GM15510 (cell line): ENCODE measurements around the gene SERPINF2.

Experiments used
- POLR2A ChIP-seq: IDR thresholded peaks from 3 replicates; pipeline ENCODE4 v1.6.1; 2011; ENCODE audit warnings: borderline replicate concordance; ENCODE audit not compliant: insufficient read length; ENCODE audit errors: extremely low read depth

SERPINF2 gene

DNA sequence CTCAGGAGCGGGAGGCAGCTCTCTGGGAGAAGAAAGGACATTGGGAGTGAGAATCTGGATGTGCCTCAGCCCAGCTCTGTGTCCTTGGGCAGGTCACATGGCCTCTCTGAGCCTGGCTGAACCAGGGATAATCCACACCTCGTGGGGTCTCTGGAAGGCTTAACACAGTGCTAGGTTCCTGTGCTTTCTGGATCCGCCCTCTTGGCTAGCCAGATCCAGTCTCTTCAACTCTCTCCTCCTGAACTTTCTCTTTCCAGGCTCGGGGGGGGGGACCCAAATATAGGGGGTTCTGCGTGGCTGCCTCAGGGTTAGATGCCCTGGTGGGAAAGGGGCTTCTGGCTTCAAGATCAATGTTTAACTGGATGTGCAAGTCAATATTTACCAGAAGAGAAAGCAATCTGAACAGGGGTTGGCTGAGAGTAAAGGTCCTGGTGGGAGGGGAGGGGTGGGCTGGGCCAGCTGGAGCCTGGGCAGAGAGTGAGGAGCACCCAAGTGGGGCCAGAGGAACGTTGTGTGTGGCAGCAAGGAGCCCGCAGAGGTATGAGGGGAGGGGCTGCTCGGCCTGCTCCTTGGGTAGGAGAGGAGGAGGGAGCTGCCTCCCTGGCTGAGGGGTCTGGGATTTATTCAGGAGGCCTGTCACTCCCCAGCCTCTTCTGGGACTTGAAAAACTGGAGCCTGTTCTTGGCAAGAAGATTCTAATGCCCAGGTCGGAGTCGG lies at the start of gene SERPINF2:
Gene SERPINF2, plus strand, starts transcription at position 501 of the 717 bp plus-strand sequence. CDS start 2,125 bp downstream, outside the sequence.
- no peak for TF ChIP-seq POLR2A

DNA sequence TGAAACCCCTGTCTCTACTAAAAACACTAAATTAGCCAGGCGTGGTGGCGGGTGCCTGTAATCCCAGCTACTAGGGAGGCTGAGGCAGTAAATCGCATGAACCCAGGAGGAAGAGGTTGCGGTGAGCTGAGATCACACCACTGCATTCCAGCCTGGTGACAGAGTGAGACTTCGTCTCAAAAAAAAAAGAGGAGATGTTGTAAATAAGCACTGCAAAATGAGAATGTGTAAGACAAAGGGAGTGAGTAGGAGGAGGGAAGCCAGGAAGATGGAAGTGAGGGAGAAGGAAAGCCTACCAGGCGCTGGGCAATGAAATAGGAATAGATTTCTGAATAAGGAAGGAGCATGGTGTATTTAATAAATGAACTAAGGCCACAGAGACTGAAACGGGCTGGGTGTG lies 49.3 kb upstream of the SERPINF2 start:
- no peak for TF ChIP-seq POLR2A

DNA sequence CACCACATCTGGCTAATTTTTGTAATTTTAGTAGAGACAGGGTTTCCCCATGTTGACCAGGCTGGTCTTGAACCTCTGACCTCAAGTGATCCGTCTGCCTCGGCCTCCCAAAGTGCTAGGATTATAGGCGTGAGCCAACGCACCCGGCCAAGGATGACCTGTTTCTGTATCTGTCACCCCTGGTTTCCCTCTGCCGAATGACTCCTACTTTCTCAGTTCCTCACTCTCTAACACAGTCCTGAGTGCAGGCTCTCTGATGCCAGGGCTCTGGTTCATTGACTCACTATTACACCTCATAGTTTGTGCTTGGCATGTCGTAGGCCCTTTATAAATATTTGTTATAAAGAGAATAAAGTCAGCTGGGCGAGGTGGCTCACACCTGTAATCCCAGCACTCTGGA lies 47.3 kb upstream of the SERPINF2 start:
- no peak for TF ChIP-seq POLR2A

DNA sequence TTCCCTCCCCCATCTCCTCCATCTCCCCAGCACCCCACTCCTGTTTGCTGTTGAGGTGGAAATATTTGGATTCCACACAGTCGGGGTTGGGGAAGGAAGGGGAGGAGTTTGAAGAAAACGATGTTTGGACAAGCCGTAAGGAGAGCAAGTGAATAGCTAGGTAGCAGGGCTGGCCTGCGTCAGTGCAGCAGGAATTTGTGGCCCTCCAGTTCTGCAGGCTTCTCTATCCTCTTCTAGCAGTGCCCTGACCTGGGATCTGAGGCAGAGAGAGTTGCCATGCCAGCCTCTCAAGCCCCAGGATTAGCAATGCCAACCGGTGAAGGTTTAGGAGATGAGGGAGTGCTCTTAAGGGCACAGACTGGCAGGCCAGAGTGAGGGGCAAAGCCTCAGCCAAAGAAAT lies 45.0 kb upstream of the SERPINF2 start:
- TF ChIP-seq POLR2A: no peak

DNA sequence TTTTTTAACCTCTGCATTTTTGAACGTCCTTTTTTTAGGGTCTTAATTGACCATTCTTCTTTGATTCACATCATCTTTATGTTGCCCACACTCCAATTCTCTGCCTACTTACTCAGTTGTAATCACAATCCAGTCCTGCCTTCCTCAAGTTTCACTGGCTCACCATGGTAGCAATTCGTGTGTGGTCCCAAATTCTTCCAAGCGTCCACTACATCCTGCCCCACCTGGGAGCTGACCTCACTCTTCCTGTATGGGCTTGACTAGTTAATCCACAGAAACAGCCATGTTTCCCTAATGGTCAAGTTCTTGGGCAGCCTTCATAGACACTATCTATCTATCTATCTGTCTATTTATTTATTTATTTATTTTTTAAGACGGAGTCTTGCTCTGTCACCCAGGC lies 39.6 kb upstream of the SERPINF2 start:
- no peak for TF ChIP-seq POLR2A

DNA sequence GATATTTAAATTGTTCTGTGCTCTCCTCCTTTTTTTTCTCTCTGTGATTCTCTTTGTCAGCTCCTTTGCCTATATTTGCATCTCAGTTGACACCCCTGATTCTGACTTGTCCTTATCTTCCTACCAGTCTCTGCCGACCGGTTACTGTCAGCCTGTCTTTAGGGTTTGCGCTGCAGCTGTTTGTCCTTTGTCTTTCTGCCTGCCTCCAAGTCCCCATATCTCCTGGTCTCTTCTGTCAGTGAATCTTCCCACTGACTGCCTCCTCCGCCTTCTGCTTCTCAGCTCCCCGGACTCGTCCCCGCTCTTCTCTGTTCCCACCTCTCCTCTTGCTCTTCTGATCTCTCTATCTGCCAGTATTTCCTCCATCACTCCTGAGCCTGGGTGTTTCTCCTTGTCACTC lies 37.7 kb upstream of the SERPINF2 start:
- TF ChIP-seq POLR2A: no peak

DNA sequence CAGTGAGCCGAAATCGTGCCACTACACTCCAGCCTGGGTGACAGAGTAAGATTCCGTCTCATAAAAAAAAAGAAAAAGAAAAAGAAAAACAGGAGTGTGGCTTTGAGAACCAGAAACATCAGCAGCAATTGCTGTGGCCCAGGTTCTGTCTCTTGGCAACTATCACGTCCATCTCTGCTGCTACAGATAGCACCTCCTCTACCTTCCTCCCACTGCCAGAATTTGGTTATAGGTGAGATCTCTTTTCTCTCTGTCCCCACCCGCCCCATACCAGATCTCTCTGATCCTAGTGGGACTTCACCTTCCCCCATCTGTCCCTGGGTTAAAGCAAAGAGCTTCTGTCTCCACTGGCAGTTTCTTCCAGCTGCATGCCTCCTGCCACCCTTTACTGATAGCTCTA lies 35.6 kb upstream of the SERPINF2 start:
- TF ChIP-seq POLR2A: no peak

DNA sequence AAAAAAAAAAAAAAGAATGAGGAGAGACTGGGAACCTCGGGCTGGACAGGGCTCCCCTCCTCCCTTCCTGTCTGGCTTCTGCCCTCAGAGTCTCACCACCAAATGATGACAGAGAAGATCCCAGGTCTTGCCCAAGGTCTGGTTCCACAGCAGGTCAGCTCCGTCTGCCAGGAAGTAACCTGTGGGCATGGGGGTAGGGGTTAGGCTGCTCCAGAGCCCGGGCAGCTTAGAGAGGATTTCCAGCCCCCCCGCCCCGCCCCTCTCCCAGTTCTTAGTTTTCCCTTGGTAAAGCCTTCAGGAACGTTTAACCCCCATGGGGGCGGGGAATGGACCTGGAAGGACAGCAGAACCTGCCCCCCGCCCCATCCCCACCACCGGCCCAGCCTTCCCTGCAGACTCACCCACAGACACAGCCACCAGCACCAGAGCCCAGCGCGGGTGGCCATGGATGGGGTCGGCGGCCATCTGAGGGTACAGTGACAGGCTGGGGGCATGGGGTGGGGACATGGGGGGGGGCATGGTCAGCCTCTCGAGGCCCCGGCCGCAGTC lies 33.2 kb upstream of the SERPINF2 start:
- TF ChIP-seq POLR2A: no peak

DNA sequence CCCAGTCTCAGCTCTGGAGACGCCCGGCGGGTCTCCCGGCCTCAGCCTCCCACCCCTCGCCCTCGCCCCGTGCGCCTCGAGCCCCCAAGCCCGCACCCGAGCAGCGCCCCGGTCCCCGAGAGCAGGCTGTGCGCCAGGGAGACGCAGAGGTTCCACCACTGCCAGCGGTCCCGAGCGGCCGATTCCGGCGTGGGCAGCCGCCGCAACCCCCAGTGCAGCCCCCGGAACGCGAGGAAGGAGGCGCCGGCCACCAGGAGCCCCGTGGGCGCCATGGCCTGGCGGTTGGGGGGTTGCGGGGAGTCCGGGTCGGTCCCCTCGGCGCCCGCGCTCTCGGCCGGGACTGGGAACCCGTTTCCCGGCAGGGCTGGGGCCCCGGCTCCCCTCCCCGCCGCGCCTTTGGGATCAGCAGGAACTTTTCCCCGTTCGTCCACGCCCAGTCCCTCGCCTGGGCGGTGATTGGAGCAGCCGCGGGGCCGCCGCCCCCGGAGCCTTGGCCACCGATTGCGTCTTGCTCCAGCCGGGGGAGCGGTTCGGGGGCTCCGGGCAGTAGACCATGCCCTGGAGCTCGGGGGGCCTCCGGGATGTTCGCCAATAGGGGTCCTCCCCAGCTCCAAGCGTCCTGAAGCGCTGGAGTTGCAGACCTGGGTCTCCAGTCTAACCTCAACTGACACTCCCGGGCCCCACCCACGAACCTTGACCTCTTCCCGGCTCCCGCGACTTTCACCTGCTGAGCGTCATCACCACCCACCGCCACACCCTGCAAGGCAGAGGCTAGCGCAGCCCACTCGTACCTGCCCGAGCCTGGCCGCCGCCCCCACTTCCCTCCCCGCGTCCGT lies 32.5 kb upstream of the SERPINF2 start, which contains the start of gene TLCD2:
Gene TLCD2, minus strand, starts transcription at position 407 of the 836 bp plus-strand sequence. Its CDS starts 135 bp downstream, at position 272.
- TF ChIP-seq POLR2A: no peak

DNA sequence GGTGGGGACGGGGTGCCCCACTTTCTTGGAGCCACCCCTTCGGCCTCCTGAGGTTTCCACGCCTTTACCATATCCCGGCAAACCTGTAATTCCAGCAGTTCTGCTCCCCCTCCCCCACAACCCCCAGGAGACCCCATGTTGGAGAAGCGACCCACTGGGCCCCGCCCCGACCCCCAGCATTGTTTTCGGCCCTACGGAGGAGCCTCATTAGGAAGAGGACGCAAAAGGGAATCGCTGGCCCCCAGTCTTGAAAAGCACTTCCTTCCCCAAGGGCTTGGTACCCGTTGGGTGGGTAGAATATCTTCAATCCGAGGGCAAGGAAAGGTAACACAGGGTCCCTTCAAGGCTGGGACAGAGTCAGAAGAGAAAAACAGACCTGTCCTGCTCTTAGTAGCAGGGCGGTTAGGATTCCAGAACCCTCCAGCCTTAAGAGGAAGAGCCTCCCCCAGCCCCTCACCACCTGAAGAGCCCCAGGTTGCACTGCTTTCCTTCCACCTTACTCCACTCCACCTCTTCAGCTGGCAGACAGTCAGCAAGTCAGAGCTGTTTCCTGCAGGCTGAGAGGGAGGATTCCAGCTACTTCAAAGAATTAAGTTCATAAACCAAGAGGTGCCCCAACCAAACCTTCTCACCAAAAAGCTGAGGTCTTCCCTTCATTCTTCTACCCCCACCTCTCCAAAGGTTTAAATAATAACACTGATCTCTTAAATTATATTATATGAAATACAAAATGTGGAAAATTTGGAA lies 31.7 kb upstream of the SERPINF2 start:
- no peak for TF ChIP-seq POLR2A

DNA sequence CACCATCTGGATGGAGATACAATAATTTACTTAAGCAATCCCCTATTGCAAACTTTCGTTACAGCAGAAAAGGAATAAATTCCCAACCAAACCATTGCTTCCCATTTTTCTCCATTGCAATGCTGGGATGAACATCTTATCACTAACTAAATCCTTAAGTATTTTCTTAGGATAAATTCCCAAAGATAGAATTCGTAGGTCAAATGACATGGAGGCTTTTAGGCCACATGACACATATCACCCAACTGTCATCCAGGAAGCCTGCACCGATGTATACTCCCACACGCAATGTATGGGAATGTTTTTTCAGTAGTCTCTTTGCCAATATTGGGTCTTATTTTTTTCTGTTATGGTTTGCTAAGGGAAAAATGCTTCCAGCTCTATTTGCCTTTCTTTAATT lies 30.9 kb upstream of the SERPINF2 start:
- no peak for TF ChIP-seq POLR2A

DNA sequence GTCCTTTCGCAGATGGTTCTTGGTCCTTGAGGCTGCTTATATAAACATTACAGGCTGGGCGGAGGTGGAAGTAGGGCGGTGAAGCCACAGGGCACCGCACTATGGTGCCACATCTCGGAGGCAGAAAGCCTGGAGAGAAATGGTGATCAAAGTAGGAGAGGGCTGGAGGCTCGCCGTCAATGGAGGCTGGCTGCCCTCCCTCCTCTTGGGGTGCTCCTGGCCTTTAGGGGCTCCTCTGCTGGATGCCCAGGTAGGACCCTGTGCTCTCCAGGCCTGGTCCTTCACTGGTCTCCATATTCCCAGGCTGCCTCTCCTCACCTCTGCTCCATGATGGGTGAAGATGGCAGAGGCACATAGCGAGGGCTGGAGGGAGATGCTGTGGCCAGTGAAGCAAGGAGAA lies 30.4 kb upstream of the SERPINF2 start:
- TF ChIP-seq POLR2A: no peak

DNA sequence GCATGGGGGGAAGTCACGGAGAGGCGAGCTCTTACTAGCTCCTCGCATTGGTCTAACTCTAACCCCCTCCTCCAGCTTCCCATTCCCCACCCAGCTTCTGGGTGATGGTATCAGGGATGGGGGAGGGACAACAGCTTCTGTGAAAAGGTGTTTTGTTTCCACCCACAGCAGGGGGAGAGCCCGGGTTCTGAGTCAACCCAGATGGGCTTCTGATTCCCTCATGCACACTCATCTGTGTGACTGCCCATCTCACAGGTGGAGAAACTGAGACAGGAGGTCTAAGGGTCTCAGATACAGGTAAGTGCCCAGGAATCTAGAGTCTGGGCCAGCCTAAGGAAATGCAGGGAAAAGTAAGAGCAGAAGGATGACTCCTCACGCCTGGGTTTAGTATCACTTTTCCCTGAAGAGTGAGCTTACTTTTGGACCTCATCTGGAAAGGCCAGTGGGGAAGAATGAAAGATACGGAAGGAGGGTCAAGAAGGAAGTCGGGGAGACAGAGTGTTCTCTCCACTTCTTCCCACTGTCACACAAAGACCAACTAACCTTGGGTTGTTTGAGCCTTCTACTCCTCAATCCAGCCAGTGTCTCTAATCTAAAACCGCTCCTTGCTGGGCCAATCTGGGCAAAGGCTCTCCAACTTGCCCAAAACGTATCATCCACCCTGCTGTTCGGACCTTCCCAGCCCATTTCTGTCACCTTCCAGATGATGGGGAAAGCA lies 29.4 kb upstream of the SERPINF2 start:
- TF ChIP-seq POLR2A: no peak

DNA sequence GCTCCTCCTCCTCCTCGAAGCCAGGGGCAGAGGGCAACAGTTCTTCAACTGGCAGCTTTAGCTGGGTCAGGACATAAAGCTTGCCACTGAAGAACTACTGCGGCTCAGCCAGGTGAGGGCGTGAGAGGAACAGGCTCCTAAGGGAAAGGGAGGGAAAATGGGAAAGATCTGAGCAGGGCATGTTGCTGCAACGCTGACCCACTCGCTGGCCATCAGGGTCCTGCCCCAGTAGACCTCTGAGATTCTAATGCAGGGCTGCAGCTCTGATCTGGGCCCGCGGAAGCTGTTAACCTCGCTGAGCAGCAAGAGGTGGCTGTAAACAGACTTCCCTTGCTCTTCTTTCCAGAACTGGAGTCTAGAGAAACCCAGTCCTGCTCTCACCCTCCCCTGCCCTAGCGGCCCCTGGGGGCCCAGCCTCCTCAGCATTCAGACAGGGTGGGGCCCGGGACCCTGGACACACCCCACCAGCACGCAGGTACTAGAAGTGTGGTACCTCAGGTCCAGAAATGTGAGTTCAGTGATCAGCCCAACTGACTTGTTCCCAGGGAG lies 28.7 kb upstream of the SERPINF2 start:
- no peak for TF ChIP-seq POLR2A
